GM15510 (cell line): Measurements from ENCODE around the gene TACSTD2.

Experiments used
- POLR2A ChIP-seq: IDR thresholded peaks from 3 replicates; pipeline ENCODE4 v1.6.1; 2011; ENCODE audit warnings: borderline replicate concordance; ENCODE audit not compliant: insufficient read length; ENCODE audit errors: extremely low read depth

The TACSTD2 gene

GRCh38 chr1:58545591-58546519, 31.2 kb downstream of the TACSTD2 start:
- no peak for TF ChIP-seq POLR2A

- TF ChIP-seq POLR2A, result no peak
These were observed 33.8 kb downstream of the TACSTD2 start for GRCh38 chr1:58543260-58543659.

- no peak for TF ChIP-seq POLR2A
These were observed 37.5 kb downstream of the TACSTD2 start for GRCh38 chr1:58539553-58539952.

- TF ChIP-seq POLR2A, result no peak
These were observed 38.2 kb downstream of the TACSTD2 start for GRCh38 chr1:58538821-58539220.

DNA sequence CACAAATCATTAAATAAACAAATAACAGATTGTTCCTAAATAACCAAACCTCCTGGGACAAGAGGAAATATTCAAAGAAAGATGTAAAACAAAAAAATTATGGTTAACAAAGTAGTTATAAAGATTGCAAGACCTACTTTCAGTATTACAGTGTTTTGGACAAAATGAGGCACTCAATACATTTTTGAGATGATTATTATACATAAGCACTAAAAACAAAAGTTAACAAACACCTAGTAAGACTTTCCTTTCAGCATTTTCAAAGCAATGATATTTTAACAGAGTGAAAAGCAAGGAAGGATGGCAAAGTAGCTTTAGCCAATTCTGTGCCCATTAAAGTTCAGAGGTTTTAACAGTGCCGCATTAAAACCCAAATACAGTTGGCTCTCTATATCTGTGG, 47.8 kb downstream of the TACSTD2 start:
- TF ChIP-seq POLR2A, result no peak

DNA sequence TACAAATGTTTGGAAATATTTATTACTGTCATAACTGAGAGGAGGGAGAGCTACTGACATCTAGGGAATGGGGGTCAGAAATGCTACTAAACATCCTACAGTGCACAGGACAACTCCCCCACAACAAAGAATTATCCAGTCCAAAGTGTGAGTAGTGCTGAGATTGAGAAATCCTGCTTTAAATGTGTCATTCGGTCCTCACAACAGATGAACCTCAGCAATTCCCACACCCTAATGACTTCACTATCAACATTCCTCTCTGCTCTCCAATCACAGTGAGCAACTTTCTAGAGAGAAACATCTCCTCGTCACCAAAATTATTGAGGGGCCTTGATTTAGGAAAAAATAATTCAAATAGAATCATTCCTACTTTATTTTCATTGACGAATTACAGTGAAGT, 48.5 kb downstream of the TACSTD2 start:
- TF ChIP-seq POLR2A, result no peak
